ENCODE measurements around the gene ABLIM1. TPM values are rescaled to one million over a fixed set of nuclear protein-coding genes. Genes with fewer than 3 reads are reported as not detected.
A peak's percentile ranks its signal among the peaks of the same experiment; 100 is the strongest.

The ABLIM1 gene
- total and polyA plus RNA-seq, 2 of the 13 experiments (the other 11 are each of a cell fraction or from before 2014, with no cell fraction given), result 59.4 to 92.7 TPM

DNA sequence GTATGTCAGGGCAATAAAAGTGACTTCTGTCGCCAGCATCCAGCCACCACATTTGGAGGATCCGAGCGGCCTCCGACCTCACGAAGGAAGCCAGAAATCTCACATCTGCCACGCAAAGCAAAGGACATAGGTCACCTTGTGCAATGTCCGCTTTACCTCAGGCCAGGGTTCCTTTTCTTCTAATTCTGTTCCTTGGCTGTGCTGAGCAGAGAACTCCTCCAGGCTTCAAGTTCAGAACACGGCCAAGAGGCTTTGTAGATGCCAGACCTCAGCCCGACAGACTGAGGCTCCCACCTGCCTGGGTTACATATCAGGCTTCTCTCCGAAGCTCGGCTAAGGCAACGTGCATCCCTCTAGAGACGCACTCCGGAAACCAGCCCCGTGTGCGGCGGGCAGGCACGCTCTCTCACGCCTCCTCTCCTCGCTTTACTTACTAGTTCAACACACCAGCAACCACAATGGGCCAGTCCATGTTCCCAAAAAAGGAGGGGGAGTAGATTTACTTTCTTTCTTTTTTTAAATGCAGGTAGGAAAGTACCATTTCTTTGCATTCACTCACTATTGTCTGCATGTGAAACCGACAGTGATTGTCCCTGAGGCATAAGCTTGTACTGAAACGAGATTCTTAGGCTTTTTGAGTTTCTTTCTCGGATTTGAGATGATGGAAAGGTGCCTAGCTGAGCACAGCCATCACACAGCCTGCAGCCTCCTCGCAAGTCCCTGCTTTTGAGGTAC lies 131.4 kb downstream of the ABLIM1 start (continued):
- TF ChIP-seq POLR2AphosphoS2 (IDR thresholded peaks at IDR 0.05; ENCODE audit: low read depth, low read length) (no peak), IKZF4 (CRISPR knock-in tag; IDR thresholded peaks at IDR 0.05; ENCODE audit: borderline replicate concordance, low read depth, not compliant biosample characterization) (peak; percentile 34), MTA1 (CRISPR knock-in tag; IDR thresholded peaks at IDR 0.05; ENCODE audit: borderline replicate concordance) (peak; percentile 72; the same call in 1 of the 2 replicates), ZNF616 (CRISPR knock-in tag; IDR thresholded peaks at IDR 0.05; ENCODE audit: low read depth) (peak; percentile 87; the same call in 1 of the 2 replicates), ZNF510 (CRISPR knock-in tag; IDR thresholded peaks at IDR 0.05; ENCODE audit: low read depth) (peak; percentile 92; the same call in 1 of the 2 replicates), RARG (CRISPR knock-in tag; IDR thresholded peaks at IDR 0.05; ENCODE audit: low read depth) (no peak), ZNF33A (CRISPR knock-in tag; IDR thresholded peaks at IDR 0.05; ENCODE audit: borderline replicate concordance) (no peak), RCOR2 (CRISPR knock-in tag; IDR thresholded peaks at IDR 0.05) (peak; percentile 68; the same call in 1 of the 2 replicates), RBM39 (IDR thresholded peaks at IDR 0.05; ENCODE audit: low read depth, low read length, poor library complexity, severe bottlenecking) (no peak), NFE2L2 (IDR thresholded peaks at IDR 0.05; ENCODE audit: low read length) (no peak), GTF2F1 (IDR thresholded peaks at IDR 0.05; ENCODE audit: low read length) (no peak), YEATS4 (CRISPR knock-in tag; IDR thresholded peaks at IDR 0.05; ENCODE audit: borderline replicate concordance) (peak; percentile 97), TAF15 (IDR thresholded peaks at IDR 0.05; ENCODE audit: low read depth, low read length, poor library complexity, severe bottlenecking) (no peak), ZNF225 (CRISPR knock-in tag; IDR thresholded peaks at IDR 0.05) (no peak), BORCS8-MEF2B (CRISPR knock-in tag; IDR thresholded peaks at IDR 0.05) (no peak; the same call in 1 of the 2 replicates), ZNF678 (CRISPR knock-in tag; IDR thresholded peaks at IDR 0.05) (peak; percentile 65; the same call in 1 of the 2 replicates), ZNF136 (CRISPR knock-in tag; IDR thresholded peaks at IDR 0.05; ENCODE audit: low read depth) (peak; percentile 81; the same call in 1 of the 2 replicates), KAT7 (CRISPR knock-in tag; IDR thresholded peaks at IDR 0.05; ENCODE audit: borderline replicate concordance) (0 out of 2 replicates have a peak, but pooled peaks have one; percentile 79), HMG20A (CRISPR knock-in tag; IDR thresholded peaks at IDR 0.05; ENCODE audit: borderline replicate concordance) (peak; percentile 67), PHF20 (CRISPR knock-in tag; IDR thresholded peaks at IDR 0.05) (no peak), ZNF124 (CRISPR knock-in tag; IDR thresholded peaks at IDR 0.05) (peak; percentile 77)
- TF ChIP-seq, protein P1, sequence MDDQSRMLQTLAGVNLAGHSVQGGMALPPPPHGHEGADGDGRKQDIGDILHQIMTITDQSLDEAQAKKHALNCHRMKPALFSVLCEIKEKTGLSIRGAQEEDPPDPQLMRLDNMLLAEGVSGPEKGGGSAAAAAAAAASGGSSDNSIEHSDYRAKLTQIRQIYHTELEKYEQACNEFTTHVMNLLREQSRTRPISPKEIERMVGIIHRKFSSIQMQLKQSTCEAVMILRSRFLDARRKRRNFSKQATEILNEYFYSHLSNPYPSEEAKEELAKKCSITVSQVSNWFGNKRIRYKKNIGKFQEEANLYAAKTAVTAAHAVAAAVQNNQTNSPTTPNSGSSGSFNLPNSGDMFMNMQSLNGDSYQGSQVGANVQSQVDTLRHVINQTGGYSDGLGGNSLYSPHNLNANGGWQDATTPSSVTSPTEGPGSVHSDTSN (CRISPR knock-in tag; IDR thresholded peaks at IDR 0.05; ENCODE audit: borderline replicate concordance), result no peak
- TF ChIP-seq, protein P2, sequence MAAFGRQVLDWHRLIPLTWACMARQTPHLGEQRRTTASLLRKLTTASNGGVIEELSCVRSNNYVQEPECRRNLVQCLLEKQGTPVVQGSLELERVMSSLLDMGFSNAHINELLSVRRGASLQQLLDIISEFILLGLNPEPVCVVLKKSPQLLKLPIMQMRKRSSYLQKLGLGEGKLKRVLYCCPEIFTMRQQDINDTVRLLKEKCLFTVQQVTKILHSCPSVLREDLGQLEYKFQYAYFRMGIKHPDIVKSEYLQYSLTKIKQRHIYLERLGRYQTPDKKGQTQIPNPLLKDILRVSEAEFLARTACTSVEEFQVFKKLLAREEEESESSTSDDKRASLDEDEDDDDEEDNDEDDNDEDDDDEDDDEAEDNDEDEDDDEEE (CRISPR knock-in tag; IDR thresholded peaks at IDR 0.05), result peak; percentile 93
- TF ChIP-seq, protein P3, sequence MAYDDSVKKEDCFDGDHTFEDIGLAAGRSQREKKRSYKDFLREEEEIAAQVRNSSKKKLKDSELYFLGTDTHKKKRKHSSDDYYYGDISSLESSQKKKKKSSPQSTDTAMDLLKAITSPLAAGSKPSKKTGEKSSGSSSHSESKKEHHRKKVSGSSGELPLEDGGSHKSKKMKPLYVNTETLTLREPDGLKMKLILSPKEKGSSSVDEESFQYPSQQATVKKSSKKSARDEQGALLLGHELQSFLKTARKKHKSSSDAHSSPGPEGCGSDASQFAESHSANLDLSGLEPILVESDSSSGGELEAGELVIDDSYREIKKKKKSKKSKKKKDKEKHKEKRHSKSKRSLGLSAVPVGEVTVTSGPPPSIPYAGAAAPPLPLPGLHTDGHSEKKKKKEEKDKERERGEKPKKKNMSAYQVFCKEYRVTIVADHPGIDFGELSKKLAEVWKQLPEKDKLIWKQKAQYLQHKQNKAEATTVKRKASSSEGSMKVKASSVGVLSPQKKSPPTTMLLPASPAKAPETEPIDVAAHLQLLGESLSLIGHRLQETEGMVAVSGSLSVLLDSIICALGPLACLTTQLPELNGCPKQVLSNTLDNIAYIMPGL (CRISPR knock-in tag; IDR thresholded peaks at IDR 0.05; ENCODE audit: borderline replicate concordance in 1 of 2, low read depth in 1 of 2), result peak; percentile 58 to 86; a peak in 3 of 4 replicates
- TF ChIP-seq, protein P4, sequence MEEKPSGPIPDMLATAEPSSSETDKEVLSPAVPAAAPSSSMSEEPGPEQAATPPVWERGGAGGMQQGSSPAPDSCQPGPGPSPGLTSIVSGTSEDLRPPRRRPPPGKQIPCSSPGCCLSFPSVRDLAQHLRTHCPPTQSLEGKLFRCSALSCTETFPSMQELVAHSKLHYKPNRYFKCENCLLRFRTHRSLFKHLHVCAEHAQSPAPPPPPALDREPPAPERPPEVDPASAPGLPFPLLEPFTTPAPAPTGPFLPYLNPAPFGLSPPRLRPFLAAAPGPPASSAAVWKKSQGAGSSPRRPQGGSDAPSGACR (CRISPR knock-in tag; IDR thresholded peaks at IDR 0.05), result 0 out of 2 replicates have a peak, but pooled peaks have one; percentile 17

All from HepG2 (cell line).